ENCODE data around the gene AHCYL2. TPM values are rescaled to one million over a fixed set of nuclear protein-coding genes. Genes with fewer than 3 reads are reported as not detected.

Gene AHCYL2
- total RNA-seq, 1 donor from 2014 or later, result 39.3 TPM

GRCh38 chr7:129421717-129422250, 197.0 kb downstream of the AHCYL2 start:
- Histone ChIP-seq H3K4me1 (no peaks in the 10 kb centered on the region), H3K4me3 (no peak overlapping the region), H3K79me2 (ENCODE audit: low read depth) (no peaks in the 10 kb centered on the region), H3K27me3 (no peaks in the 10 kb centered on the region), H3K9ac (no peak overlapping the region), H4K20me1 (ENCODE audit: low read depth) (no peaks in the 10 kb centered on the region), H2AFZ (replicated peaks) (no peak overlapping the region), H3K9me3 (ENCODE audit: low read depth) (no peaks in the 10 kb centered on the region), H3K4me2 (no peak overlapping the region), H3K36me3 (no peaks in the 10 kb centered on the region), H3K27ac (no peak overlapping the region), H3F3A (ENCODE audit: low read depth) (no peaks in the 10 kb centered on the region)
- Mint-ChIP-seq H3K27me3 (ENCODE audit: insufficient read depth, low read depth) (no peaks in the 10 kb centered on the region), H3K4me1 (no peaks in the 10 kb centered on the region), H3K9me3 (no peaks in the 10 kb centered on the region), H3K27ac (no peak overlapping the region), H3K36me3 (peaks cover 20% of the 10 kb centered on the region), H3K4me3 (no peak overlapping the region)
- no peak for TF ChIP-seq EZH2phosphoT487 (IDR thresholded peaks at IDR 0.05)
- TF ChIP-seq, protein P1, sequence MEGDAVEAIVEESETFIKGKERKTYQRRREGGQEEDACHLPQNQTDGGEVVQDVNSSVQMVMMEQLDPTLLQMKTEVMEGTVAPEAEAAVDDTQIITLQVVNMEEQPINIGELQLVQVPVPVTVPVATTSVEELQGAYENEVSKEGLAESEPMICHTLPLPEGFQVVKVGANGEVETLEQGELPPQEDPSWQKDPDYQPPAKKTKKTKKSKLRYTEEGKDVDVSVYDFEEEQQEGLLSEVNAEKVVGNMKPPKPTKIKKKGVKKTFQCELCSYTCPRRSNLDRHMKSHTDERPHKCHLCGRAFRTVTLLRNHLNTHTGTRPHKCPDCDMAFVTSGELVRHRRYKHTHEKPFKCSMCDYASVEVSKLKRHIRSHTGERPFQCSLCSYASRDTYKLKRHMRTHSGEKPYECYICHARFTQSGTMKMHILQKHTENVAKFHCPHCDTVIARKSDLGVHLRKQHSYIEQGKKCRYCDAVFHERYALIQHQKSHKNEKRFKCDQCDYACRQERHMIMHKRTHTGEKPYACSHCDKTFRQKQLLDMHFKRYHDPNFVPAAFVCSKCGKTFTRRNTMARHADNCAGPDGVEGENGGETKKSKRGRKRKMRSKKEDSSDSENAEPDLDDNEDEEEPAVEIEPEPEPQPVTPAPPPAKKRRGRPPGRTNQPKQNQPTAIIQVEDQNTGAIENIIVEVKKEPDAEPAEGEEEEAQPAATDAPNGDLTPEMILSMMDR (IDR thresholded peaks at IDR 0.05), result no peak
- TF ChIP-seq EZH2 (IDR thresholded peaks at IDR 0.05), result no peak
- DNase-seq (ENCODE audit: low spot score), result no peak

DNA sequence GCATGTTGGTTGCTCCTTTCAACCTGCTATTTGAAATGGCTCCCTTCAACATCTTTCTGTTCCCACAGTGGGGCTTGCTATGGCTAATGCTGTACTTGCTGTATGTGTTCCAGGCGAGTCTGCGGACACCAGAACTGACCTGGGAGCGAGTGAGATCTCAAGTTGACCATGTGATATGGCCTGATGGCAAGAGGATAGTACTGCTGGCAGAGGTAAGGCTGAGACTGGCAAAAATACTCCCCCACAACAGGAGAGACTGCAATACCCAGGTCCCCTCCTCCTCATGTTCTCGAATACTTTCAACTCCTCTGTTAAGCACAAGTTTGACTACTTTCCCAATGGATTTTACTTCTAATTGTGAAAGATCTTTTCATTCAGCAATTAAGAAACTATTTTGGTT, 197.9 kb downstream of the AHCYL2 start:
- Histone ChIP-seq H2AFZ (replicated peaks) (no peak overlapping the region), H3F3A (ENCODE audit: low read depth) (no peaks in the 10 kb centered on the region), H3K36me3 (no peaks in the 10 kb centered on the region), H3K9ac (no peak overlapping the region), H4K20me1 (ENCODE audit: low read depth) (no peaks in the 10 kb centered on the region), H3K4me2 (no peak overlapping the region), H3K4me1 (no peaks in the 10 kb centered on the region), H3K27me3 (no peaks in the 10 kb centered on the region), H3K79me2 (ENCODE audit: low read depth) (no peaks in the 10 kb centered on the region), H3K9me3 (ENCODE audit: low read depth) (no peaks in the 10 kb centered on the region), H3K4me3 (no peak overlapping the region), H3K27ac (no peak overlapping the region)
- Mint-ChIP-seq H3K27me3 (ENCODE audit: insufficient read depth, low read depth) (no peaks in the 10 kb centered on the region), H3K9me3 (no peaks in the 10 kb centered on the region), H3K27ac (no peak overlapping the region), H3K4me3 (no peak overlapping the region), H3K36me3 (peaks cover 20% of the 10 kb centered on the region), H3K4me1 (no peaks in the 10 kb centered on the region)
- DNase-seq (ENCODE audit: low spot score), result no peak
- no peak for TF ChIP-seq EZH2phosphoT487 (IDR thresholded peaks at IDR 0.05)
- no peak for TF ChIP-seq EZH2 (IDR thresholded peaks at IDR 0.05)
- TF ChIP-seq, protein P1 (IDR thresholded peaks at IDR 0.05), result no peak

- Histone ChIP-seq H3K4me2 (no peak overlapping the region), H3K4me1 (no peaks in the 10 kb centered on the region), H3K36me3 (no peaks in the 10 kb centered on the region), H3K27ac (no peak overlapping the region), H3K4me3 (no peak overlapping the region), H3K27me3 (no peaks in the 10 kb centered on the region), H3K9me3 (ENCODE audit: low read depth) (no peaks in the 10 kb centered on the region), H3K79me2 (ENCODE audit: low read depth) (no peaks in the 10 kb centered on the region), H2AFZ (replicated peaks) (no peak overlapping the region), H3K9ac (no peak overlapping the region), H4K20me1 (ENCODE audit: low read depth) (no peaks in the 10 kb centered on the region), H3F3A (ENCODE audit: low read depth) (no peaks in the 10 kb centered on the region)
- no peaks in the 10 kb centered on the region for H3K9me3 Mint-ChIP-seq
- H3K36me3 Mint-ChIP-seq, result peaks cover 16% of the 10 kb centered on the region
- no peak overlapping the region for H3K4me3 Mint-ChIP-seq
- TF ChIP-seq EZH2phosphoT487 (IDR thresholded peaks at IDR 0.05) (no peak), EZH2 (IDR thresholded peaks at IDR 0.05) (no peak)
- TF ChIP-seq, protein P1 (IDR thresholded peaks at IDR 0.05), result no peak
- H3K27ac Mint-ChIP-seq, result no peak overlapping the region
- H3K27me3 Mint-ChIP-seq (ENCODE audit: insufficient read depth, low read depth), result no peaks in the 10 kb centered on the region
- H3K4me1 Mint-ChIP-seq, result no peaks in the 10 kb centered on the region
- DNase-seq (ENCODE audit: low spot score), result no peak
These were observed 199.0 kb downstream of the AHCYL2 start for GRCh38 chr7:129423700-129424410.
